D341Med (cell line): Measurements from ENCODE around the gene ZMYND10.
A peak's percentile ranks its signal among the peaks of the same experiment; 100 is the strongest.

ENCODE experiments used
- DNase-seq: peaks from one replicate; pipeline ENCODE4 v3.0.0; 2012; ENCODE audit warnings: low spot score

The ZMYND10 gene

GRCh38 chr3:50302095-50303012 lies 43.2 kb downstream of the ZMYND10 start:
- DNase-seq = no peak

- no peak for DNase-seq
Measured at GRCh38 chr3:50300681-50301254, 44.8 kb downstream of the ZMYND10 start.

- no peak for DNase-seq
Measured at GRCh38 chr3:50299929-50300680, 45.4 kb downstream of the ZMYND10 start.

- DNase-seq = no peak
Measured at GRCh38 chr3:50299638-50299928, 45.9 kb downstream of the ZMYND10 start.

GRCh38 chr3:50298836-50299637 lies 46.5 kb downstream of the ZMYND10 start, which contains the start of the genes HYAL3 and NAA80:
Gene HYAL3, minus strand, starts transcription at chr3:50299405. Its CDS starts 3,803 bp downstream, at chr3:50295602.
Gene NAA80, minus strand, starts transcription at chr3:50299405. Its CDS starts 1,942 bp downstream, at chr3:50297463.
- peak; percentile 98 for DNase-seq

- no peak for DNase-seq
Measured at GRCh38 chr3:50297896-50298725, 47.4 kb downstream of the ZMYND10 start.

- no peak for DNase-seq
Measured at GRCh38 chr3:50297384-50297775, 48.2 kb downstream of the ZMYND10 start.

- no peak for DNase-seq
Measured at GRCh38 chr3:50296721-50297383, 48.7 kb downstream of the ZMYND10 start.

GRCh38 chr3:50295553-50296431 lies 49.7 kb downstream of the ZMYND10 start:
- no peak for DNase-seq

- no peak for DNase-seq
Measured at GRCh38 chr3:50294492-50295403, 50.8 kb downstream of the ZMYND10 start.

- DNase-seq = no peak
Measured at GRCh38 chr3:50294089-50294488, 51.4 kb downstream of the ZMYND10 start.

- DNase-seq = no peak
Measured at GRCh38 chr3:50293079-50293801, 52.3 kb downstream of the ZMYND10 start.

GRCh38 chr3:50292159-50293078 lies 53.1 kb downstream of the ZMYND10 start, which contains the start of gene IFRD2:
Gene IFRD2, minus strand, starts transcription at chr3:50292429. Its CDS starts 155 bp downstream, at chr3:50292274.
- DNase-seq = peak; percentile 96
